Iris pigment epithelial cell (primary cell): Measurements from ENCODE around the gene IFT122.
"Not testable (repeated sequence)": the region's sequence is repeated elsewhere in the genome, so short reads cannot be mapped to it uniquely, and the experiment has no call there.

Experiments used
- DNase-seq: peaks from one replicate; pipeline ENCODE4 v3.0.0-alpha.2; 2011; ENCODE audit warnings: low read depth

IFT122 gene

GRCh38 chr3:129439817-129440617, at the start of gene IFT122, which contains the start of gene MBD4:
IFT122 (plus strand) TSS chr3:129440224; CDS start chr3:129440331, 107 bp downstream.
MBD4 (minus strand) TSS chr3:129439948; CDS start chr3:129439833, 115 bp downstream.
- DNase-seq, result peak; percentile 100

GRCh38 chr3:129391583-129391982, 48.4 kb upstream of the IFT122 start:
- not testable (repeated sequence) for DNase-seq

GRCh38 chr3:129392106-129392887, 47.7 kb upstream of the IFT122 start:
- not testable (repeated sequence) for DNase-seq

GRCh38 chr3:129393271-129393670, 46.8 kb upstream of the IFT122 start:
- DNase-seq, result no peak

- not testable (repeated sequence) for DNase-seq
Measured at GRCh38 chr3:129393760-129394564, 46.1 kb upstream of the IFT122 start.

- DNase-seq, result peak; percentile 37
Measured at GRCh38 chr3:129398803-129399144, 41.2 kb upstream of the IFT122 start.

GRCh38 chr3:129399145-129399894, 40.7 kb upstream of the IFT122 start:
- DNase-seq, result peak; percentile 96

- DNase-seq, result no peak
Measured at GRCh38 chr3:129399895-129400357, 40.1 kb upstream of the IFT122 start.

- DNase-seq, result no peak
Measured at GRCh38 chr3:129402210-129402609, 37.8 kb upstream of the IFT122 start.

GRCh38 chr3:129402616-129403015, 37.4 kb upstream of the IFT122 start:
- no peak for DNase-seq

GRCh38 chr3:129403450-129403849, 36.6 kb upstream of the IFT122 start:
- DNase-seq, result no peak

GRCh38 chr3:129404130-129404529, 35.9 kb upstream of the IFT122 start:
- no peak for DNase-seq

- no peak for DNase-seq
Measured at GRCh38 chr3:129404610-129405009, 35.4 kb upstream of the IFT122 start.

GRCh38 chr3:129409541-129409940, 30.5 kb upstream of the IFT122 start:
- peak; percentile 40 for DNase-seq

GRCh38 chr3:129410971-129411370, 29.1 kb upstream of the IFT122 start:
- no peak for DNase-seq

GRCh38 chr3:129412542-129413198, 27.4 kb upstream of the IFT122 start:
- DNase-seq, result peak; percentile 89

- peak; percentile 14 for DNase-seq
Measured at GRCh38 chr3:129413238-129413637, 26.8 kb upstream of the IFT122 start.

GRCh38 chr3:129413687-129414506, 26.1 kb upstream of the IFT122 start:
- peak; percentile 98 for DNase-seq

GRCh38 chr3:129415378-129415777, 24.6 kb upstream of the IFT122 start:
- DNase-seq, result no peak

- no peak for DNase-seq
Measured at GRCh38 chr3:129415830-129416229, 24.2 kb upstream of the IFT122 start.
